RWPE1 (cell line): Measurements from ENCODE around the gene AASS.
"Not testable (repeated sequence)": the region's sequence is repeated elsewhere in the genome, so short reads cannot be mapped to it uniquely, and the experiment has no call there.

Experiments used
- CTCF ChIA-PET: fragments of 350-600 bp; sonication (Branson Sonifier 250); formaldehyde crosslinking; extraction: SDS; loops from one replicate; lab custom pipeline; 2021; lab: Yijun Ruan, JAX
- POLR2A ChIA-PET: fragments of 400-600 bp; formaldehyde crosslinking; extraction: SDS; loops from one replicate; lab custom pipeline; 2020; ENCODE audit warnings: antibody characterized with exemption; ENCODE audit not compliant: low non-redundant PET; lab: Yijun Ruan, JAX
- DNase-seq: peaks from one replicate; pipeline ENCODE4 v3.0.0; 2012; ENCODE audit warnings: low spot score
- H3K27ac ChIP-seq: fragments of 450-650 bp; 2 replicates; pipeline ENCODE4 v1.5.1; 2017
- CTCF ChIP-seq: fragments of 450-650 bp; conservative IDR thresholded peaks from 2 replicates; pipeline ENCODE4 v1.5.1; 2017; ENCODE audit warnings: low read depth, mild to moderate bottlenecking

The AASS gene

GRCh38 chr7:122143376-122143750 is 686 bp downstream of the AASS start:
- POLR2A ChIA-PET = interaction anchor here (0.6 kb wide), 1 partner anchor 38 kb away, joined by 3 read pairs; no protein-coding TSS in a partner anchor
- no peak for DNase-seq
- CTCF ChIA-PET = interaction anchor here (0.6 kb wide), 1 partner anchor 15 kb away, joined by 4 read pairs; no protein-coding TSS in a partner anchor
- TF ChIP-seq CTCF = no peak
- peak overlapping the region; percentile 62 for H3K27ac ChIP-seq

GRCh38 chr7:122140918-122141317 is 3.1 kb downstream of the AASS start:
- no peak overlapping the region for H3K27ac ChIP-seq
- POLR2A ChIA-PET = no interaction called here
- DNase-seq = no peak
- TF ChIP-seq CTCF = no peak
- CTCF ChIA-PET = no interaction called here

DNA sequence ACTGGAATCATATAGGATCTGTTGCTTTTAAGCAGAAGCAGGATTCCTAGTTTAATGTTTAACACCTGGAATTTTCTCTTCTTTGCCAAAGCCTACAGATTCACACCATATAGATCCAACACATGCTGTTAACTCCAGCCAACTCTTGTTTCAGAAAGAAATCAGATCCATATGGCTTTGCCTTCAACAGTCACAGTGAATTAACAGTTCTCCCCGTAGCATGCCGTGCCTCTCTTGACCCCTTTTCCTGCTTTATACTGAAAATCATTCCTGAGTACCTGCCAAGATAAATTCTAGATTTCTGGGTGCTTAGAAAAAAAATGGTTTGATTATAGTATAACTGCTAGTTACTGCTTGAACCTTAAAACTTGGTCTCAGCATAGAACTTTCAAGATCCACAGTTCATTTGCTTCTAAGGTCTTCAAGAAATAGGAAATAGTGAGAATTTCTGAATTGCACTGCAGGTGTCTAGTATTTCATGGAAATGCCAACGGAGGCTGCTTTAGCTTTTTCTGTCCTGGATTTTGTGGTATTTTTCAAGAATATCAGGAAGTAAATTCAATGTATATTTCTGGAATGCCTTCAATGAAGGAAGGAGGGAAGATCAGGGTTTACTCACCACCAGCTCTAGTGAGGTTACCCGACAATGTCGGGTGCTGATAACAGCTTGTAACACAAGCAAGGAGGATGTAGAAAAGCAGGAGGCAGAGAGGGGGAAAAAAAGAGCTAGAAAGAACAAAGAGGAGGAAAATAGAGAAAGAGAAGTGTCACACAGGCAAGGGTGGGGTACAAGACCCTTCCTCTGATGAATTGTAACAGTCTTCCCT is 6.6 kb downstream of the AASS start:
- no peak overlapping the region for H3K27ac ChIP-seq
- ChIA-PET POLR2A (no interaction called here), CTCF (no interaction called here)
- no peak for DNase-seq
- TF ChIP-seq CTCF = no peak

- TF ChIP-seq CTCF = no peak
- ChIA-PET CTCF (interaction anchor here (0.6 to 1.2 kb wide), 2 partner anchors 44 to 1216 kb away, joined by 3 to 4 read pairs; no protein-coding TSS in a partner anchor), POLR2A (no interaction called here)
- no peak for DNase-seq
- H3K27ac ChIP-seq = no peak overlapping the region
Observed at GRCh38 chr7:122136639-122137245, 7.3 kb downstream of the AASS start.

GRCh38 chr7:122136078-122136477 is 8.0 kb downstream of the AASS start:
- no peak overlapping the region for H3K27ac ChIP-seq
- DNase-seq = no peak
- POLR2A ChIA-PET = no interaction called here
- TF ChIP-seq CTCF = no peak
- CTCF ChIA-PET = interaction anchor here (0.6 to 1.2 kb wide), 2 partner anchors 43 to 1216 kb away, joined by 3 to 4 read pairs; no protein-coding TSS in a partner anchor

DNA sequence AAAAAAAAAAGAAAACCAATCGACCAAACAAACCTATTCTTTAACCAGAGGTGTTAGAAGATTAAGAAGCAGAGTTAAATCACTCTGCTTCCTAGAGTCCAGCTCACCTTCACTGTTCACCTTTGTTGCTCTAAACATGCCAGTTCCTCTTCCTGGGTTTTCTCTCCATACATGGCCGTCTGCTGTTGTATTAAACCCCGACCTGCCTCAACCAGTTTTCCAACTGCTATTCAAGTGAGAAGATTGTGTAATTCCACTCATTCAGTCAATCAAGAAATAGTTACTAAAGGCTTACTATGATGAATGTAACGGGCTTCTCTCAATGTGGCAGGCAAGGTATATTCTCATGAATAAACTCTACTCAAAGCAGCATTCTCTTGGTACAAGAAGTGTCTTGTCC is 8.8 kb downstream of the AASS start:
- no peak overlapping the region for H3K27ac ChIP-seq
- ChIA-PET POLR2A (no interaction called here), CTCF (interaction anchor here (1.2 kb wide), 1 partner anchor 42 kb away, joined by 4 read pairs; no protein-coding TSS in a partner anchor)

DNA sequence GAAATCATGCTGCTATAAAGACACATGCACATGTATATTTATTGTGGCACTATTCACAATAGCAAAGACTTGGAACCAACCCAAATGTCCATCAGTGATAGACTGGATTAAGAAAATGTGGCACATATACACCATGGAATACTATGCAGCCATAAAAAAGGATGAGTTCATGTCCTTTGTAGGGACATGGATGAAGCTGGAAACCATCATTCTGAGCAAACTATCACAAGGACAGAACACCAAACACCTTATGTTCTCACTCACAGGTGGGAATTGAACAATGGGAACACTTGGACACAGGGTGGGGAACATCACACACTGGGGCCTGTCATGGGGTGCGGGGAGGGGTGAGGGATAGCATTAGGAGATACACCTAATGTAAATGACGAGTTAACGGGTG is 9.3 kb downstream of the AASS start:
- CTCF ChIA-PET, POLR2A ChIA-PET, H3K27ac ChIP-seq, DNase-seq: not testable (repeated sequence)

More for the DNA sequence above, 8.8 kb downstream of the AASS start:
- TF ChIP-seq CTCF = no peak
- no peak for DNase-seq
